ENCODE results near the gene PDGFB.

The PDGFB gene

DNA sequence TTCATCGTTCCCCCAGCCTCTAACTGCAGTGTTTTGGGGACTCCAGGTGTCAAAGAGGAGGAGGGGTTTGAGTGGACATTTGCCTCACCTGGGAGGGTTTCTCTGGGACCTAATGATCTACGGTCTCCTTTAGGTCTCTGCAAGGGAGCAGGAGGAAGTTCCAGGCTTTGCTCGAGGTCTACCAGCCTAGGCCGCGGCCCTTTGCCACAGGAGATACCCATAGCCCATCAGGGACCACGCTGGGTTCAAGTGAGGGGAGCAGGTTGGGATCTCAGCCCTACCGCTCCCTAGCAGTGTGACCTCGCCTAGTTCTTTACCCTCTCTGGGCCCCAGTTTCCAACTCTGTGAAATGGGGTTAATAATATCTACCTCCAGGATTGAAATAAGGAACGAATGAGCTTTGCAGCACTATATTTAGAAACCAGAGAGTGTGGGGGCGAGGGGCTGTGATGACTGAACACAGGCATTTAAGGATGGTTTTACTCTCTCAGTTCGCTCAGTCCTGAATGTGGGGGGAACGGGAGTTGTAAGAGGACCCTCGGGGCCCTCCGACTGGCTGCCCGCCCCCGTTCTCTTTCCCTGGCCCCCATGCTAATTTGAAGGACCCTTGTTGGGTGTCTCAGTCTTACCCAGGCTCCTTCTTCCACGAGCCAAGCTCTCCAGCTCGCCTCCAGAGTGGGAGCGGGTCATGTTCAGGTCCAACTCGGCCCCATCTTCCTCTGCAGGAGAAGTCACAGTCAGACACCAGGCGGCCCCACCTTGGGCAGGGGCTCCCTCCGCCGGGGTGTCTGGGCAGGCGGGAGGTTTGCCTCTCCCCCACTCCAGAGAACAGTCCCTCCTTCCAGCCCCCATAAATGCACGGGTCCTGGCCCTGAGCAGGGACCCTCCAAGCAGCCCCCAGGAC is 11.7 kb downstream of the PDGFB start:
- in situ Hi-C loops (cut with MboI; ENCODE audit: low pct_unique_long_range_greater_than_20kb, low sequenced_read_pairs), result no loop called here
- no peak for DNase-seq

DNA sequence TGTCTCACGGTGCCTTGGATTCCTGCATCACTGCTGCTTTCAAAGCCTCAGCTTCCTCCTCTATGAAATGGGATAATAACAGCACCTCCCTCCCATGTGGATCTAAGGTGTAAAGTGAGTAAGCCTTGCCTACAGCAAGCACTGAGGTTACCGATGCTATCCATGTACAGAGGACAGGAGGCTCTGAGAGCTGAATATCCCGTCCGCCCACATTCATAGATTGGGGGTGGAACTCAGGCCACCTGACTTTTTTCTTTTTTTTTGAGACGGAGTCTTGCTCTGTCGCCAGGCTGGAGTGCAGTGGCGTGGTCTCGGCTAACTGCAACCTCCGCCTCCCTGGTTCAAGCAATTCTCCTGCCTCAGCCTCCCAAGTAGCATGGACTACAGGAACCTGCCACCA is 12.5 kb downstream of the PDGFB start:
- DNase-seq, result no peak

DNA sequence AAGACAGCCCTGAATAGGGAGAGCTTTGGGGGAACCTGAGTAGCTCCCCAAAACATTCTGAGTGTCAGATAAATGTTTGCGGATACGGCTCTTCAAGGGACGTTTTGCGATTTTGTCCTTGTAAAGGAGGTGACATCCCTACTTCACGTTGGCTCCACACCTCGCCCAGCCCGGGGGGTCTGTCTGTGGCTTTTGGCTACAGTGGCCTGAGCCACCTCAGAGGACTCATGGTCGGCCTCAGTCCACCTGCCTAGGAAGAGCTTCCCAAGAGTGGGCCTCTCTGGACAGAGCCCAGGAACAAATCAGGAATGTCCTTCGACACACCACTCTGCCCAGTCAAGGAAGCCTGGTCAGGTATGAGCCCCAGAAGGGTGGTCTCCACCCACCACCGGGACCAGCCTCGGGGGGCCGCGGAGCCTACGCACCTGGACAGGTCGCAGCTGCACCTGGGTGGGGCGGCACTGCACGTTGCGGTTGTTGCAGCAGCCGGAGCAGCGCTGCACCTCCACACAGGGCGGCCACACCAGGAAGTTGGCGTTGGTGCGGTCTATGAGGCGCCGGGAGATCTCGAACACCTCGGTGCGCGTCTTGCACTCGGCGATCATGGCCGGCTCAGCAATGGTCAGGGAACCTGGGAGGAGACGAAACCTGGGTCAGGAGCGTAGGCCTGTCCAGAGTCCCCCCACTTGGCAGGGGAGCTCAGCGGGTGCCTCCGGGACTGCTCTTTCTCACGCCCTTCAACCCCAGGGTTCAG is 13.4 kb downstream of the PDGFB start:
- in situ Hi-C loops (cut with MboI; ENCODE audit: low pct_unique_long_range_greater_than_20kb, low sequenced_read_pairs), result no loop called here
- DNase-seq, result no peak

More for the DNA sequence above, 12.5 kb downstream of the PDGFB start:
- in situ Hi-C loops (cut with MboI; ENCODE audit: low pct_unique_long_range_greater_than_20kb, low sequenced_read_pairs), result no loop called here

DNA sequence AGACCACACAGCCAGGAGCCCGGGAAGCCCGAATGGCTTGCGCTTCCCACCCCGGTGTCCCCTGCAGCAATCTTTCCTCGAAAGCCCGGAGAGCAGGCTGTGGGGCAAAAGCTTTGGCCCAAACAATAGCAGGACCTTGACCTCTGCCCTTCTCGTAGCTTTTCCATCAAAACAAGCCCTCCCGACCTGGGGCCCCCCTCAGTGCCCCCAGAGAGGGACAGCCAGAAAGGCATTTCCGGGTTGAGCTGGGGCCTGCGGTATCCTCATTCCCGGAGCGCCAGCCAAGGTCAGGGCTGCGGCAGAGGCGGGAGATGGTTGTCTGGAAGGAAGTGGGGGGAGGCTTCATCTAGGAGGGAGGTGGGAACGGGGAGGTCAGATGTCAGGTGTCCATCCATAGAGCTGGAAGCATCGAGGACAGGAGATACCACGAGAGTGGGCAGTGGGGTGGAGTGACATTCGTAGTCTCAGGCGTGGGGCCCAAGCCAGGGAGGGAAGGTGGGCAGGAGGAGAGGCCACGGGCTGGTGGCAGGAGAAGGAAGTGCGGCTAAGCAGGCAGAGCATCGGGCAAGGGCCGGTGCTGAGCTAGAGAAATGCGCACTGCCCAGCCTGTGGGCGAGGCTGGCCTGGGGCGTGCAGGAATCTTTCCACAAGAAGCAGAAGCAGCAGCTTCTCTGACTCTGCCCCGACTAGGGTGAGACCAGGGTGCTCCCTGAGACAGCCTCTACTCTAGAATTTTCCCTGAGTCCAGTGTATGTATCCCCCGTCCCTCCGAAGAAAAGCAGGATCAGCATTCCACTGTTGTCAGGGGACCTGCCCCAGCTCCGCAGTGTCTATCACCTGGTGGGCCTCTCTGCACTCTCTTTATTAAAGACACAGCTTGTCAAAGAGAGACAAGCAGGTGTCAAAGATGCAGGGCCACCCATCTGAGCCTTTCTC is 14.3 kb downstream of the PDGFB start:
- no peak for DNase-seq
- in situ Hi-C loops (cut with MboI; ENCODE audit: low pct_unique_long_range_greater_than_20kb, low sequenced_read_pairs), result no loop called here

- no peak for DNase-seq
- in situ Hi-C loops (cut with MboI; ENCODE audit: low pct_unique_long_range_greater_than_20kb, low sequenced_read_pairs), result no loop called here
Observed at GRCh38 chr22:39229688-39230260, 15.0 kb downstream of the PDGFB start.

GRCh38 chr22:39229075-39229474 is 15.7 kb downstream of the PDGFB start:
- in situ Hi-C loops (cut with MboI; ENCODE audit: low pct_unique_long_range_greater_than_20kb, low sequenced_read_pairs), result no loop called here
- DNase-seq, result no peak

DNA sequence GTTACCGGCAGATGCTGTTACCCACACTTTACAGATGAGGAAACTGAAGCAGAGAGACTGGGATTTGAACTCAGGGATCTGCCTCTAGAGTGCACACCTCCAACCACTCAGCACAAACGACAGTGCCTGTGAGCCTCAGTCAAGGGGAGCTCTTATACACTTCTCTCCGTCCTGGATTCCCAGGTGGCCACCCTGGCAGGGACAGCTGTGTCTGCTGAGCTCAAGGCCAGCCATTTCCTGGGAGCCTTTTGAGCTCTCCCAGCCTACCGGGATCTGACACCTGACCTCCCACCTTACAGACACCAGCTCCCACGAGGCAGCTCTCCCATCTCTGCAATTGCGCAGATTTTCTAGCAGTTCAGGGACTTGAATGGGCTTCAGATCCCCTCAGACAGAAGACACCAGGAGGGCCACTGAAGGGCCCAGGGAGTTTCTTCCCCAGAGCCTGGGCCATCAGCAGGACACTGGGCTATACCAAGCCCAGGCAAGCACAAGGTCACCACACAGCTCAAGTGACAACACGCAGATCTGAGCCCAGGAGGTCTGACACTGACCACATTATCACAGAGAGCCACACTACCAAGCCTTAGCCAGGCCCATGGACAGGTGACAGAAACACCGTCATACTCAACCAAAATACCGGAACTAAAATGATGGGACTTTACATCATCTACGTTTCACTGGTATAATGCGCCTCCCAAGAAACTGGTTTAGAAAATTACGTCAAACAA is 17.1 kb downstream of the PDGFB start:
- DNase-seq, result no peak

GRCh38 chr22:39226353-39226752 is 18.4 kb downstream of the PDGFB start:
- no peak for DNase-seq
- in situ Hi-C loops (cut with MboI; ENCODE audit: low pct_unique_long_range_greater_than_20kb, low sequenced_read_pairs), result no loop called here

More for the DNA sequence above, 17.1 kb downstream of the PDGFB start:
- in situ Hi-C loops (cut with MboI; ENCODE audit: low pct_unique_long_range_greater_than_20kb, low sequenced_read_pairs), result no loop called here

DNA sequence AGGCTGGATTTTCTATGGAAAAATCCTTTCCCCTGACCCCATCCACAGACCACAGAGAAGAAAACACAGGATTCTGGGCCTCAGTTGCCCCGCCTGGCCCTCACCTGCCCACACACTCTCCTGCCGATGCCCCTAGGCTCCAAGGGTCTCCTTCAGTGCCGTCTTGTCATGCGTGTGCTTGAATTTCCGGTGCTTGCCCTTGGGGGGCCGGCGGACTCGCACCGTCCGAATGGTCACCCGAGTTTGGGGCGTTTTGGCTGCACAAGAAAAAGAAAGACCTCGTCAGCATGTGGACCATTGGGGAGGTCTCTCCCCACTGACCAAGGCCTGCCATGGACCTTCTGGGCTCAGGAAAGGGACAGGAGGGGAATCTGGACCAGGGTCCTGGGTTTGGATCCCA is 19.2 kb downstream of the PDGFB start:
- in situ Hi-C loops (cut with MboI; ENCODE audit: low pct_unique_long_range_greater_than_20kb, low sequenced_read_pairs), result no loop called here
- no peak for DNase-seq

DNA sequence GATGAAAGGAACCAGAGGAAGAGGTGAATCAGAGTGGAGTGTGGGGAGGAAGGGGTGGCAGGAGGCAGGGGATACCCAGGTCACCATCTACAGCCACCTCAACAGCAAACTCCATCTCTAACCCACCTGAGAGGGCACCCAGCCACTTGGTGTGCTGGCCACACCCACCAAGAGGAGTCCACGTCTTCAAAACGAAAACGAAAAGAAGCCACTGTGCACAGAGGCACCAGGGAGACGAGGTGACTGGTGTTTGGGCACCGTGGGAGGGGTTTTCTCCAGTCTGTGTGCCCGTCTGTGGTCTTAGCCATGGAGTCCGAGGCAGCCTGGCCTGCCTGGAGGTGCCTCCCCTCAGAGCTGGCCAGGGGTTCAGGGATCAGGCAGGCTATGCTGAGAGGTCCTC is 20.2 kb downstream of the PDGFB start:
- no peak for DNase-seq
- in situ Hi-C loops (cut with MboI; ENCODE audit: low pct_unique_long_range_greater_than_20kb, low sequenced_read_pairs), result no loop called here

DNA sequence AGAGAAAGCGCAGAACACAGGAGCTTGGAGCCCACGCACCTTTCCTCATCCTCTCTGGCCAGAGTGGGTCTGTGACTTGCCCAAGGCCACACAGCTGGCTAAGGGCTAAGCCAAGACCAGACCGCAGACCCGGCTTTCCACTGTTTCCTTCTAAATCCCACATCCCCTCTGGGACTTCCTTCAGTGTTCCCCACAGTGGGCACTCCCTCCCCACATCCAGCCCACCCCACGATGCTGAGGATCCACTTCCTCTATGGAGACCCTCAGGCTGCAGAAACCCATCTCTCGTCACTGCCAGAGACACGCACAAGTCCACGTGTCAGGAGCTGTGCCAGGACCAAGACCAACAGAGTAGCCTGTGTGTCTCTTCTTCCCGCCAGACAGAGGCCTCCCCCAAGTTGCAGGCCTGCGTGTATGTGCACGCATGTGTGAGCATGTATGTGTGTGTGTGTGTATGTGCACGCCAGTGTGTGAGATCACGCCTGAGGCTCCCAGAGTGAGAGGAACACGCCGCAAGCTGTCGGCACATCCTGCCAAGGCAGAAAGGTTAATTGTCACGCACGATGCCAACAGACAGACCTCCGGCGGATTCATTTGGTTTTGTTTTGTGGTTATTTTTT is 21.6 kb downstream of the PDGFB start:
- in situ Hi-C loops (cut with MboI; ENCODE audit: low pct_unique_long_range_greater_than_20kb, low sequenced_read_pairs), result no loop called here
- DNase-seq, result no peak

DNA sequence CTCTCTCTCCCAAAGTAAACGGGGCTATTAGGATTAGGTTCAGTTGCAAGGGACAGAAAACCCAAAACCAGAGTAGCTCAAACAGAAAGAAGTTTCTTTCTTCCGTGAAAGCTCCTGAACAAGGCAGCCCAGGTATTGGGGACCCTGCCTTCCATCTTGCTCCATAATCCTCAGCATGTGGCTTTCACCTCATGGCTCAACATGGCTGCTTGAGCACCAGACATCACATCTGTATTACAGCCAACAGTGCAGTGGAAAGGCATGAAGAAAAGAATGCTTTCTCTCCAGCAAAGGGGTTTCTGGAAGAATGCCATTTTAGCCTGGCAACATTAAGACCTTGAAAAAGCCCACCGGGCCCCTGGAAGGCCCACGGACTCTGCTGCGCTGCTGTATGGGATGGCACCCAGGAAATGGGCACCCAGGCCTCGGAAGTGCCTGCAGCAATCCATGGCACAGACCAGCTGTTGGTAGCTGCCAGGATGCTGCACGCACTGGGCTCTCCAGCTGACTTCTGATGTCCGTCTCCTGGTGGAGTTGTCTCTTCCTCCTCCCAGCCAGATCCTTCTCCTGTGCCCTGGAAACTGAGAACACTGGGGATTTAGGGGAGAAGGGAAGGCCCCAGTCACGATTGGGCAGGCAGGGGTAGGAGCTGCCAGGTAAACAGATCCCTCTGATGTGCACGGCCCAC is 22.6 kb downstream of the PDGFB start:
- in situ Hi-C loops (cut with MboI; ENCODE audit: low pct_unique_long_range_greater_than_20kb, low sequenced_read_pairs), result no loop called here
- no peak for DNase-seq

- in situ Hi-C loops (cut with MboI; ENCODE audit: low pct_unique_long_range_greater_than_20kb, low sequenced_read_pairs), result no loop called here
- no peak for DNase-seq
Observed at GRCh38 chr22:39220890-39221850, 23.6 kb downstream of the PDGFB start.

GRCh38 chr22:39220450-39220849 is 24.3 kb downstream of the PDGFB start:
- in situ Hi-C loops (cut with MboI; ENCODE audit: low pct_unique_long_range_greater_than_20kb, low sequenced_read_pairs), result no loop called here

GRCh38 chr22:39219071-39220039 is 25.4 kb downstream of the PDGFB start:
- DNase-seq, result no peak
- in situ Hi-C loops (cut with MboI; ENCODE audit: low pct_unique_long_range_greater_than_20kb, low sequenced_read_pairs), result no loop called here

More at GRCh38 chr22:39220450-39220849, 24.3 kb downstream of the PDGFB start:
- no peak for DNase-seq

Measured in KBM-7 (cell line).